D341Med (cell line): ENCODE results near the gene CASP12.
A peak's percentile ranks its signal among the peaks of the same experiment; 100 is the strongest.

Experiments
- DNase-seq: peaks from one replicate; pipeline ENCODE4 v3.0.0; 2012; ENCODE audit warnings: low spot score

CASP12 gene

DNA sequence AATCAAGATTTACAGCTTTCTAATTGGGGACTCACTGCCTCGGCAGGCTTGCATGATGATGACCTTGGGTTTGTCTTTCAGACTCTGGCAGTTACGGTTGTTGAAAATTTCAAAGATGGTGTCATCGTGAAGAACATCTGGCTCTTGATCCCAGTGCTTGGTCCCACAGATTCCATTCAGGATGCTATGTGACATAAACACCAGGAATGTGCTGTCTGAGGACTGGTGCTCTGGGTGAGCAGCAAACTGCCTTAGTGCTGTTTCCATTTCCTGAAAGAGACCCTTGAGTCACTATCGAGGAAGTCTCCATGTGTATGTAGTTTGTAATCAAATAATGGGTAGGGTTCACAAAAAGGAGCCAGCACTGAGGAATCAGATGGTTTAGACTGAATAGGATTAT lies 7.1 kb downstream of the CASP12 start:
- no peak for DNase-seq

DNA sequence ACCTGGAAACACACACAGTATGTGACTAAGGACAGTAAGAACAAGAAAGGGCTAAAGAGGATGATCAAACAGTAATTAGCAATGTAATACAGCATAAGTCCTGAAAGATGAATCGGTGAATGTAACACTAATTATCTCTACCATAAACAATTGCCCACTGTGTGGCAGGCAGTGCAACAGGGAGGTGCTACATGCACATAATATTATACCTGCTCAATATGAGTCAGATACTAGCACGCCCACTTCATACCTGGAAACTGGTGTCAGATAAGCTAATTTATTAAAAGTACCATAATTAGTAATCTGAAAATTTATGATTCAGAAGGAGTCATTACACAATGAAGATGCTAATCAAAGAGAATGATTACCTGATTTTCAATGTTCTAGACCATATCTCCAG lies 14.9 kb downstream of the CASP12 start:
- DNase-seq: no peak

DNA sequence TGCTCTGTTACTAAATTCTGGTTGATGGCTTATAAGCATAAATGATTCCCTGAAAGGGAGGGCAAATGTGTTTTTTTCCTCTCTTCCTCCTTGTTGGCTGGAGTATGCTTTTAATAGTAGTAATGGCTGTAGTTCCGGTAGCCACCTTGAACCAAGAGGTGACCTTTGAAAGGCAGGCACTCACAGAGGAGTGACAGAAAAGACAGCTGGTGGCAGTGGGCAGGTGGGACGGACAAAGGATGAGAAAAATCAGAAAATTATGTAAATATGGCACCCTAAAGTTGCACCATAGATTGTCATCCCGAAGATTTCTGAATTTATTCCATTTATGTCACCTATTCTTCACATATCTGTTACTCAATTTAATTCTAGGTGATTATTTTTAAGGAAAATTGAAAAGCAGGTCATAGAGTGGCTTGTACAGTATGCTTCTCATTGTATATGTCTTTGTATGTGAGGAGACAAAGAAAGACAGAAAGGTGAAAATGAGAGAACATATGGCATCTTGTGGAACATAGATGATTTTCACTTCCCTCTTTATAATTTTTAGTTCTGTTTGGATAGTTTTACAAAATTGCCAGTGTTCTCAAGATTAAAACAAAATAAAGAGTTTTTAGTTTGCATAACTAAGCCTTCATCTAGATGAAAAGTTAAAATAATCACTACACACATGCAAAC lies 17.0 kb downstream of the CASP12 start:
- DNase-seq: no peak

DNA sequence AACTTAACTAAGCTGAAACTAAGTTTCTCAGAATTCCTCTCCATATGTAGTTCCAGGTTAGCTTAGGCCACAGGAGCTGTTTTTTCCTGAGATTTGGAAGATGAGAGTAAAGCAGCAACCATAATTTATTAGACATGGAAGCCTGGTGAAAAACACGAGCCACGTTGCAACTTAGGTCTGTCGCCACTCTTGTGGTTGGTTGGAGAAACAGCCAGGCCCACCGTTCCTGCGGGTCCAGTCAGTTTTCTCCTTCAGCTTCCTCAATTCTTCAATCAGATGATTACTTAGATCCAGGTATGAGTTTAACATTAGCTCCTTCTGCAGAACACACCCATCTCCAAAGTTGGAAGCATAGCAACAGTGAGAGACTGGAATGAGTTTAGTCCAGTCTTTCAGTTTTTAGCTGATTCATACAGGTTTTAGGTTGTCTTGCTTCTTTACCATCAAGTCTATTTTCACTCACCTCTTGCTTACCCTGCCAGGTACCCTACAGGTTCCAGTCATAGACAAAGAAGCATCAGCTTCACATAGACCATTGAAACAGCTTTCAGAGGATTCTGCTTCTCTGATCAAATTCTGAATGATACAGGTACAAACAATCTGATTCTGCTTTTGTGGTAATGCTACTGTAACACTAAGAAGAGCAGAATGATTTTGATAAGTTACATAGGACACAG lies 18.6 kb downstream of the CASP12 start:
- DNase-seq: no peak

DNA sequence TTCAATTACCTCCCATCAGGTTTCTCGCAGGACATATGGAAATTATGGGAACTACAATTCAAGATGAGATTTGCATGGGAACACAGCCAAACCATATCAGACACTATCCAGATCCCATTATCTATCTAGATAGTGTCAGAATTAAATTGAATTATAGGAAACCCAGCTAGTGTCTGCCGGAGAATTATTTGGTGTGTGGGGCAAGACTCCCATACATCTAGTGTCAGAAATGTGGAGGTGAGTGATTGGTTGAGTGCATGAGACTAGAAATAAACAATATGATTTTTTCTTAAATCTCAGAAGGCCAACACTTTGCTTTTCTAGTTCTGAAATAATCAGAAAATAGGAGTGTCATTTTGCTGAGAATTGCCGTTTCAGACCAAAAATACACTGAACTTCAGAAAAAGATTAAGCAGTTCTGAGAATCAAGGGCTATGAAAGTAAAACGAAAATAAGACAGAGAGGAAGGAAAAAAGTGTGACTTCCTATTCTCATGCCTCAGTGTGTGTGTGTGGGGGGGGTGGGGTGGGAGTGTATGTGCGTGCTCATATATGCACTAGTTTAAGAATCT lies 21.3 kb downstream of the CASP12 start:
- DNase-seq: no peak

DNA sequence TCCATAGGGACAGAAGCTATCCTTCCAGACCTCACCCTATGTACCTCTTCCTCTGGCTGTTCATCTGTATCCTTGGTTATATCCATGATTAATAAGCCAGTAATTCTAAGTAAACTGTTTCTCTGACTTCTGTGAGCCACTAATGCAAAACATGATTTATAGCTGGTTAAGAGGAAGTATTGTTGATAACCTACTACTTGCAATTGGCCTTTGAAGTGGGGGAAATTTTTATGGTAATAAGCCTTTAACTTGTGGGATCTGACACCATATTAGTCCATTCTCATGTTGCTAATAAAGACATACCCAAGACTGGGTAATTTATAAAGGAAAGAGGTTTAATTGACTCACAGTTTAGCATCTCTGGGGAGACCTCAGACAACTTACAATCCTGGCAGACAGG lies 21.9 kb downstream of the CASP12 start:
- DNase-seq: no peak

DNA sequence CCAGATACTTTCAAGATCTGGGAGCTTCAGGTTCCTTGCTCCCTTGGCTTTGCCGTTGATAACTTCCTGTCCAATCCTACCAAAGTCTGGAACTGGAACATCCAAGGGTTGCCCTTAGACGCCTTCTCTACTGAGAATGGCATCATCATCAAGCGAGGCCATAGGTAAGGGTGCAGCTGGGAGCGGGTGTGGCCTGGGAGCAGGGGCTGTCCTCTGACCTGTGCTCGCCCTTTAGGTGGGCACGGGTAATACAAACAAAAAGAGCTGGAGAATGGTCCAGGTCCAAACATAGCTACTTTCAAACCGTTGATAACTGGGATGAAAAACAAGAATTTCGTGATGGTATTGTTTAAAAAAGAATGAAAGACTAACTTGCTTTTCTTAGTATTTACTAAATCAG lies 25.0 kb downstream of the CASP12 start:
- DNase-seq: peak; percentile 50

DNA sequence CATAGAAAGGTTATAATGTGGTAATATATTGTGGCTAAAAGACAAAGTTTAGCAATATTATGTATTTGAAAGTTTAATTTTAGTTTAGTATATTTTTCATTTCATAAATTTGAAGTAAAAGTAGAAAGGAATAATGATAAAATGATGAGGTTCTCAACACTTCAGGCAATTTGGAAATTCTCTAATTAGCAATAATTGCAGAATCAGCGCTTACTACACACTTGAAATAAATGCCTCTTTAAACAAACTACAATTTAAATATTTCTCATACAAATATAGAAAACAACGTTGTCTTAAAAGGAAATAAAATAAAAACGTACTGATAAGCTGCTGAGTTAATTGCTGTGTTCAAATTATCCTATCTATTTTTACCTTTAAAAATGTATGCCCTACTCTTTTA lies 25.9 kb downstream of the CASP12 start:
- no peak for DNase-seq

DNA sequence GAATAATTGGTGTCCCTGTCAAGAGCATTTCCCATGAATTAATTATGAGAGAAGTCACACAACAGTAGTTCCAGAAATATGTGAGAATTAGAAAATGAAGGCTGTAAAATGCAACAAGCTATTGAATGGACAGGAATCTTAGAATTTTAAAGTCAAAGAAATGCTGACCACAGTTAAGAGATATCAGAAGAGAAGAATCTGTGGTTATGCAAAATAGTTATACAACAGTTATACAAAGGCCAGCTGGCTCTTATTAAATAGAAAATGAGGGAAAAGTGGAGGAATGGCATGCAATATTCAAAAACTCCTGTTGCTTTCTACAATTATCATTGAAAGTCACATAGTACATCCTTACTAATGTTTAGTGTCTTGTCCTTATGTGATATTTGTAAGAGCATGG lies 27.4 kb downstream of the CASP12 start:
- no peak for DNase-seq

DNA sequence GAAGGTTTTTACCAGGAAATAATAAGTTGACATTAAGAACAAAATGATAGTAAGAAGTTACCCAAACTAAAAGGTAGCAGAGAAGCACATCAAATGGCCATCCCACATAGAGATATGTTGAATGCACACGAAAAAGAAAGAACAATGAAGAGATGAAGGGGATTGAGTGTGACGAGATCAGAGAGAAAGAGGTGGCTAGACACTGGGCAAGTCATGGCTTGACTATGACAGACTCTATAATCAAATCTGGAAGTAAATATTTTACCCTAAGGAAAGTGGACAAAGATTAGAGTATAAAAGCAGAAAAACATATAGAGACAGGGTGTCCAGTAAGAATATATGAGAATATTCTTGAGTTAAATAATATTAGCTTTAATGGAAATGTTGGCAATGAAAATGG lies 31.4 kb downstream of the CASP12 start:
- DNase-seq: no peak

DNA sequence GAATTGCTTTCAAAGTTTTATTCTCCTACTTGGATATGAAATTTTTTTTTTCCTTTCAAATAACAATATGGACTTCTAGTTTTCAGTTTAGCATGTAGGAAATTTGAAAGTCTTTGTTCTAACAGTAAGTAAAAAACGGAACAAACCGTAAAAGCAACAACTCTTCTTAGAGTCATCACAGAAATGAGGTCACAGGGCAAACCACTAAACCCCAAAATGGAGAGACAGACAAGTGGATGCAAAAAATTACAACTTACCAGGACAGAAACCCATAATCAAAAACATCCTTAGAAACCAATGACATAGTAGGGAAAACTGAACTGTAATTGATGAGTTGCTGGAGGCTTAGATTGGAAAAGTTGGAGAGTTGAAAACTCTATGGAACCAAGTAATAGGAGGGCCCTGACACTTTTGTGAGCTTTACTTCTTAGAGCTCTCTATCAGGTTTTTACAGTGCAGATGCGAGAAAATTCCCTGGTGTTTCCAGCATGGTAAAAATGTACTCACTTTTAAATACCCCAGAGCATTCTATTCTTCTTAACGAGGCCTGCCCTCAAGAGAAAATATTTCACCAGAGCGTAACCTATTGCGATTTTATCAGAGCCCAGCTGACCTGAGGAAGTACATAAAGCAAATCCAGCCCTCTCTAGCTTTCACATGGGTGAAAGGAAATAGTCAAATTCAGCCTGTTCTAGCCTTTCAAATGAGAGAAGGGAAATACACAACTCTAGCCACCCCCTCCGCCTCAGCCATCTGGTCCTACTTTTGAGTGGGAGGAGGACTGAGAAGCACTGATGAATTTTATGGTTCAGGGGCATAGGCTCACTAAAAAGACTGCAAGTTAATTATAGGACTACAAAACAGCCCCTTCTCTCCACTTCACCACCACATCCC lies 39.1 kb downstream of the CASP12 start:
- DNase-seq: no peak

DNA sequence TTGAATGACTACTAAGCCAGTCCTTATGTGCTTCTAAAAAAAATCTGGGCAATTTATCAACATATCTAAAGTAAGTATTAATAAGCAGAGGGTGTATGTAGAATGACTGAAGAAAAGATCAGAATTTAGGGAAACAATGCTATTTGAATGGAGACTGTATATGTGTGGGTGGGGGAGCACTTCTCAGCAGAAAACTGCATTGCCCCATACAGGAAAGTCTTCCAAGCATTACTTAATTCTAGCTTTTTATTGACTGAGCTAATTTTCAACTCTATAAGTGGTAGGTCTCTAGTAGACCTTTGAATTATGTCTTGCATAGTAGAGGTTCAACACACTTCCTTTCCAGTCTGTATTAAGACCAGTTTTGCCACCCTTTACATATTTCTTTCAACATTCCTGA lies 41.7 kb downstream of the CASP12 start:
- DNase-seq: no peak

DNA sequence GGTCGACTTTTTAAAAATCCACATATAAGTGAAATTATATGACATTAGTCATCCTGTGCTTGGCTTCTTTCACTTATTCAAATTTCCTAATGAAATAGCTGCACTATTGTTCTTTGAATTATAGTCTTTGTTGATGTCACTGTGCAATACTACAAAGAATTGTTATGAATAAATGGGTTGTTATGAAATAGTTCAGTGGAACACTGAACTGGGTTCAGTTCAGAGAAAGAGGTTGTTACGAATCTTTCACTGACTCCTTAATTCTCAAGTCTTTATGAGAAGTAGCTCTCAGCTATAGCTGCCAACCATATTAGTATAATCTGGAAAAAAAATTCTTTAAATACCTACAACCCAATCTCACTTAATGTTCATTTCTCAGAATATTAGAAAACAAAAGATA lies 42.3 kb downstream of the CASP12 start:
- no peak for DNase-seq

DNA sequence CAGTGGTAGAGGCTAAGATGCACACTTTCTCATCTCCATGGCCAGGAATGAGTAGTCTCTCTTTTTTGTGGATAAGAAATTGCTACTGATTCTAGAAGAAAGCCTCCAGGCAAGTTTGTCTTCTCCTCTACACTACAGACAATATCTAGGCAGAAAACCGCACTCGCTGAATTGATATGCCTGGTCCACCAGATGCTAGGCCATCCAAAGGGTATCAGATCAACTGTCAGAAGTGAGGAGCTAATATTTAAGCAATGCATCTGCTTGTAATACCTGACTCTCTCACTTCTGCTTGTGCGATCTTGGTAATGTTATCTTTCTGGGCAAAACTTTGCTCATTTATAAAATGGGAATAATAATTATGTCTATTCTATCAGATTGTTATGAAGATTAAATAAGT lies 45.0 kb downstream of the CASP12 start:
- no peak for DNase-seq

DNA sequence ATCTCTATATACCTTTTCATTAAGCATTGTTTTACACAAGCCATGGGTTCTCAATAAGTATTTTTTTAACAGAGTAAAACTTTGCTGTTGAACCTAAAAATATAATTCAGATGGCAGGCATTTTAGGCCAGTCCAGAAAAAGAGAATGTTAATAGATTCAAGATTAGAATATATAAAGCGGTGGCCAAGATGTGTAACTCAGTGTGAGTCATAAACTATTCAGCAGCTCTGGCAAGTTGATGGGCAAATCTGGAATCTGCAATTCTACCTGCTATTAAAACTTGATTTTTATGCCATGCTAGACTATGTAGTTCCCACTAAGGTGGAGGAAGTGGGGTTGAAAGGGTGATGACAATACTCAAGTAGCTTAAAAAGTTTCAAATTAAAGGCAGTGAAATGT lies 45.4 kb downstream of the CASP12 start:
- DNase-seq: no peak

DNA sequence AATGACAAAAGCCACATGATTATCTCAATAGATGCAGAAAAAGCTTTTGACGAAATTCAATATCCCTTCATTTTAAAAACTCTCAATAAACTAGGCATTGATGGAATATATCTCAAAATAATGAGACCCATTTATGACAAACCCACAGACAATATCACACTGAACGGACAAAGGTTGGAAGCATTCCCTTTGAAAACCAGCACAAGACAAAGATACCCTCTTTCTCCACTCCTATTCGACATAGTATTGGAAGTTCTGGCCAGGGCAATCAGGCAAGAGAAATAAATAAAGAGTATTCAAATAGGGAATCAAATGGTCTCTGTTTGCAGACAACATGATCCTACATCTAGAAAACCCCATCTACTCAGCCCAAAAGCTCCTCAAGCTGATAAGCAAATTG lies 52.0 kb downstream of the CASP12 start:
- DNase-seq: no peak

DNA sequence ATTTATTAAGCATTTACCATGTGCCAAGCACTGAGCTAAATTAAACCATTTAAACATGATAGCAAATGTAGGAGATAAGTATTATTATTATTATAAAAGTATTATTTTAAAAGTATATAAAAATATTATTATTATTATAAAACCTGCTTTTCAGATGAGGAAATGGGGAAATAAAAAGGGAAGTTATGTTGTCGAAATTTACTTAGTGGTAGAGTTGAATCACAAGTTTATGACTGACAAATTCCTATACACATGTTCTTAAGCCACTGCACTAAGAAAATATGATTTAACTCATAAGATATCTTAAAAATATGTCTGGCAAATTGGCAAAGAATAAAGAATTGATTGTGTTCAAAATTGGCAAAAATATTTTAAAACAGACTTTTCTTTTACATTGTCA lies 53.8 kb downstream of the CASP12 start:
- no peak for DNase-seq

DNA sequence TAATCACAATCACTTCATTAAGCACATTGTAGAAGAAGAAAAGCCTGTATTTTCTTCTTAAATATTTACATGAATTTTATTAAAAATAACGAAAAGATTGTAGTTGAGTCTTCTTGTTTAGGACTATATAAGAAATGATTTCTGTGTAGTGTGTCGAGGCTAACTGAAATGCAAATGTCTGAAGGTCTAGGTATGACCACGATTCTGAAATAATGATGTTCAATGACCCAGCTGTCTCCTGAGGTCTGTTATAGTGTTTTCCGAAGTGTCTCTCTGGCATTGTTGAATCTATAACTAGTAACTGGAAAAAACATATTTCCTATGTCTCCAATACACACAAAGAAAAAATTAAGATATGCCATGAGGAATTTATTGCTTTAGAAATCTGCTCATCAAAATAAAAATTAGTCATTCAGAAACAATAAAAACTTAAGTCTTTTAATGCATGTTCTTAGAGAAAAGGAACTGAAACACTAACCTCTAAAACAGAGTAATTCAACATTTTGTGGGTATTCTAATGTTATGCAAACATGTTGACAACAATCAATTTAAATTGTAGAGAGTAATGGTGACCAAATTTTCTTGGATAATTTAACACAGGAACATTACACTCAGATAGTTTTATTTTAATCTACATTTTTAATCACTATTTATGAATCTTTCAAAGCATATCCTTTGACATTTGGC lies 55.0 kb downstream of the CASP12 start:
- DNase-seq: no peak

DNA sequence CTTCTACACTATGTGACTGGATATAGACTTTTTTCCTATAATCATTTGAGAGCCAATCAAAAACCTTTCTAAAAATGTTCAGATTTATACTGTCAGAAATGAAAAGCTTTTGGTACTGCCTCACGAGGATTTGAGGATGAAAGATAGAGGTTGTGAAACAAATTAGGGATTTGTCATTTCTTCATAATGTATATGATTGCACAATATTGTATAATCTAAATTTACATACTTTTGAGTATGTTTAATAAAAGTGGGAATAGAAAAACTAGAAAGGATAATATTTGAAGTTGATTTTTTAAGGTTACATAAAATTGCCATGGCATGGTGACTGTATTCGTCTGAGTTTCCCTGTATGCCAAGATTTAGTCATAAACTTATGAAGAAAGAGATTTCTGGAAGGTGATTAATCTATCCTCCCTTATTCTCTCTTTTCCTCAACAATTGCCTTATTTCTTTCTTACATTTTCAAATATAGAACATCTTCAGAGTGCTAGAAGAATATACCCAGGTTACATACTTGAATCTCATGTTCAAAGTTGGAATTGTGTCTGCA lies 56.2 kb downstream of the CASP12 start:
- no peak for DNase-seq

DNA sequence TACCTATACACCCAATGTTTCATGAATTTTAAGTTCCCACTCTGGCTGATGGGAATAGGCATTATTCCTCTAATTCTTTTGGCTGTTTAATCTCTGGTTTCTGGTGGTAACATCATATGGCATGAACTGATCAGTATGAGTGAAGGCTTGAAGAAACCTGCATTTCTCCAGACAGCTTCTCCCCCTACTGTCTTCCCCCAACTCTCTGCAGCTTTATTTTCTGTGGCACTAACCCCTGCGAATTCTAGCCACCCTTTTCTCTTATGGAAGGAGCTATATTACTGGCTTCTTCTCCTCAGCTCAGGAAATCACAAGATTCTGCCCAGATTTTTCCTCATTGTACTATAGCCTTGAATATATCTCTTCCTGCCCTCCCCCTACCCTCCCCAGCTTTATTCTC lies 57.1 kb downstream of the CASP12 start:
- no peak for DNase-seq

DNA sequence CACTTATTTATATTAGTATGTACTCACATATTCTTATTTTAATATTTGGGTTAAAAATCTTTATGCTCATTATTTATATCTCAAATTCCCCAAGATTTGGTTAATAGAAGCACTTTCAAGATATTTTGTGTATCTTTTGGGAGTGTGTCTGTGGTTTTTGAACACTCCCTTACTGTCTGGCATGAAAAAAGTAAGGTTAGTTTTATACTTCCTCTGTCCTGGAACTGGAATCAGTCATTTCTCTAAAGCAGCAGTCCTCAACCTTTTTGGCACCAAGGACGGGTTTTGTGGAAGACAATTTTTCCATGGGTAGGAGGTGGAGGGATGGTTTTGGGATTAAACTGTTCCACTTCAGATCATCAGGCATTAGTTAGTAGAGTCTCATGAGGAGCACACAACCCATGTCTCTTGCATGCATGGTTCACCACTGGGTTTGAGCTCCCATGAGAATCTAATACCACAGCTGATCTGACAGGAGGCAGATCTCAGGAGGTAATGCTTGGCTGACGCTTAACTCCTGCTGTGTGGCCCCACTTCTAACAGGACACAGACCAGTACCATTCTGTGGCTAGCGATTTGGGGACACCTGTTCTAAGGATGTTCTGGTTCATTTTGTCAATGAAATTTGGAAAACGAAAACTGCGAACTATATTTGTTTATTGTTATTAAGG lies 60.2 kb downstream of the CASP12 start:
- no peak for DNase-seq
